IMR-90 (cell line): Measurements from ENCODE around the gene AHNAK. TPM values are rescaled to one million over a fixed set of nuclear protein-coding genes. Genes with fewer than 3 reads are reported as not detected.

ENCODE experiments used
- ATAC-seq: fragments of 200-7000 bp; cut with Tn5 transposase; 2 replicates; pipeline ENCODE4 v1.9.1; 2020; ENCODE audit warnings: low read depth, mild to moderate bottlenecking, moderate library complexity
- BruUV-seq: library from RNA; stranded (reverse); fragments of 400-500 nt; replicated peaks from 2 replicates; lab custom pipeline; 2021; lab: Mats Ljungman, UMichigan
- CTCF ChIA-PET: fragments of 300-600 bp; formaldehyde crosslinking; extraction: SDS; loops from one replicate; lab custom pipeline; 2021; ENCODE audit warnings: antibody characterized with exemption; lab: Yijun Ruan, JAX
- POLR2A ChIA-PET: fragments of 300-600 bp; sonication (Branson Sonifier 250); formaldehyde crosslinking; loops from one replicate; lab custom pipeline; 2022; ENCODE audit warnings: antibody characterized with exemption; ENCODE audit not compliant: unreplicated experiment; lab: Charles Lee
- DNase-seq: peaks from one replicate; pipeline ENCODE4 v3.0.0; 2013
- H2AFZ ChIP-seq: replicated peaks from 2 replicates; pipeline ENCODE3; 2013; ENCODE audit warnings: low read length, mild to moderate bottlenecking; ENCODE audit not compliant: poor library complexity
- H2AK5ac ChIP-seq: 2 replicates; pipeline ENCODE4 v1.6.1; 2013; ENCODE audit warnings: low read depth, low read length, inconsistent platforms
- H2AK9ac ChIP-seq: replicated peaks from 2 replicates; pipeline ENCODE3; 2013; ENCODE audit warnings: mild to moderate bottlenecking, low read depth, low read length, moderate library complexity; ENCODE audit not compliant: poor library complexity
- H2BK120ac ChIP-seq: 2 replicates; pipeline ENCODE4 v1.6.1; 2013; ENCODE audit warnings: low read depth, low read length, inconsistent platforms
- H2BK15ac ChIP-seq: 3 replicates; pipeline ENCODE4 v1.6.1; 2013; ENCODE audit warnings: low read depth, low read length, inconsistent platforms
- H2BK20ac ChIP-seq: 2 replicates; pipeline ENCODE4 v1.6.1; 2013; ENCODE audit warnings: low read depth, mild to moderate bottlenecking, inconsistent platforms, low read length, moderate library complexity
- H2BK5ac ChIP-seq: 2 replicates; pipeline ENCODE4 v1.6.1; 2013; ENCODE audit warnings: mild to moderate bottlenecking, low read depth, low read length, inconsistent platforms; ENCODE audit not compliant: poor library complexity, severe bottlenecking
- H3K14ac ChIP-seq: replicated peaks from 2 replicates; pipeline ENCODE4 v1.6.1; 2013; ENCODE audit warnings: low read depth, low read length, inconsistent platforms
- H3K18ac ChIP-seq: 2 replicates; pipeline ENCODE4 v1.6.1; 2013; ENCODE audit warnings: low read depth, low read length, control low read depth
- H3K23ac ChIP-seq: 2 replicates; pipeline ENCODE4 v1.6.1; 2013; ENCODE audit warnings: low read depth, low read length, inconsistent platforms
- H3K27ac ChIP-seq: 2 replicates; pipeline ENCODE4 v1.5.1; 2013; ENCODE audit warnings: mild to moderate bottlenecking, control low read depth, low read length; ENCODE audit not compliant: insufficient read depth
- H3K27me3 ChIP-seq: 2 replicates; pipeline ENCODE4 v1.6.1; 2013; ENCODE audit warnings: low read length; ENCODE audit not compliant: control insufficient read depth, insufficient read depth
- H3K36me3 ChIP-seq: 2 replicates; pipeline ENCODE4 v1.6.1; 2013; ENCODE audit warnings: low read length, mixed read lengths; ENCODE audit not compliant: control insufficient read depth, insufficient read depth
- H3K4ac ChIP-seq: 2 replicates; pipeline ENCODE4 v1.6.1; 2013; ENCODE audit warnings: low read depth, low read length, inconsistent platforms
- H3K4me1 ChIP-seq: 2 replicates; pipeline ENCODE4 v1.6.1; 2013; ENCODE audit warnings: low read length, mixed read lengths; ENCODE audit not compliant: control insufficient read depth, insufficient read depth
- H3K4me2 ChIP-seq: 2 replicates; pipeline ENCODE4 v1.6.1; 2013; ENCODE audit warnings: low read depth, mild to moderate bottlenecking, control low read depth, low read length, moderate library complexity
- H3K4me3 ChIP-seq: 2 replicates; pipeline ENCODE4 v1.5.1; 2013; ENCODE audit warnings: low read depth, mild to moderate bottlenecking, control low read depth, low read length, moderate library complexity; ENCODE audit not compliant: insufficient read depth
- H3K56ac ChIP-seq: 2 replicates; pipeline ENCODE4 v1.6.1; 2013; ENCODE audit warnings: low read length, inconsistent platforms; ENCODE audit not compliant: insufficient read depth; ENCODE audit errors: extremely low read depth
- H3K79me1 ChIP-seq, 2 experiments: 2 replicates each; pipeline ENCODE4 v1.6.1; 2013; ENCODE audit warnings: low read length in 2 of 2, inconsistent platforms in 1 of 2, low read depth in 1 of 2
- H3K9ac ChIP-seq: 2 replicates; pipeline ENCODE4 v1.6.1; 2013; ENCODE audit warnings: low read depth, low read length, control low read depth
- H3K9me1 ChIP-seq: 2 replicates; pipeline ENCODE4 v1.6.1; 2013; ENCODE audit warnings: low read length, inconsistent platforms; ENCODE audit not compliant: insufficient read depth
- H3K9me3 ChIP-seq: 2 replicates; pipeline ENCODE4 v1.6.1; 2013; ENCODE audit warnings: low read length; ENCODE audit not compliant: control insufficient read depth, insufficient read depth
- H4K20me1 ChIP-seq: 2 replicates; pipeline ENCODE4 v1.6.1; 2013; ENCODE audit warnings: low read length, inconsistent platforms; ENCODE audit not compliant: insufficient read depth
- H4K5ac ChIP-seq: 2 replicates; pipeline ENCODE4 v1.6.1; 2013; ENCODE audit warnings: mild to moderate bottlenecking, low read depth, low read length, control low read depth
- H4K8ac ChIP-seq, 2 experiments: 2 replicates each; pipeline ENCODE4 v1.6.1; 2013; ENCODE audit warnings: low read depth in 2 of 2, low read length in 2 of 2, control low read depth in 1 of 2, inconsistent platforms in 1 of 2
- H4K91ac ChIP-seq: 2 replicates; pipeline ENCODE4 v1.6.1; 2013; ENCODE audit warnings: low read depth, low read length, inconsistent platforms; ENCODE audit not compliant: insufficient read depth
- BHLHE40 ChIP-seq: fragments of 150-350 bp; IDR thresholded peaks from 2 replicates; pipeline ENCODE4 v1.6.1; 2016; ENCODE audit warnings: mild to moderate bottlenecking, low read depth, low read length
- MAFK ChIP-seq: IDR thresholded peaks from 2 replicates; pipeline ENCODE4 v1.6.1; 2012; ENCODE audit warnings: low read depth, low read length, improper control_type of control experiment
- NFE2L2 ChIP-seq: fragments of 150-350 bp; IDR thresholded peaks from 2 replicates; pipeline ENCODE4 v1.6.1; 2016; ENCODE audit warnings: low read depth, mild to moderate bottlenecking, low read length
- POLR2A ChIP-seq: IDR thresholded peaks from 2 replicates; pipeline ENCODE4 v1.6.1; 2012; ENCODE audit warnings: mild to moderate bottlenecking, low read depth, low read length
- SMC3 ChIP-seq: fragments of 150-350 bp; IDR thresholded peaks from 2 replicates; pipeline ENCODE4 v1.6.1; 2016; ENCODE audit warnings: low read depth, mild to moderate bottlenecking, antibody characterized with exemption, low read length, moderate library complexity
- WGBS, 2 experiments: methylation state at CpG; one replicate each; pipeline versions ENCODE4 v1.1.5 to v1.1.7; 2013; ENCODE audit warnings: missing lambda C conversion rate in 2 of 2; ENCODE audit not compliant: insufficient read length in 1 of 2; ENCODE audit errors: extremely low coverage in 2 of 2; 5-methylcytosine and 5-hydroxymethylcytosine counted together
- dilution Hi-C: fragments of 300-500 bp; cut with HindIII; formaldehyde crosslinking; loops from one replicate; pipeline ENCODE4 v1.14.3; 2018; ENCODE audit warnings: low sequenced_read_pairs; ENCODE audit not compliant: unreplicated experiment
- in situ Hi-C: fragments of 300-500 bp; cut with MboI; formaldehyde crosslinking; loops from 3 replicates; pipeline ENCODE4 v1.14.3; 2019; ENCODE audit warnings: low sequenced_read_pairs, inconsistent platforms, mixed read lengths
- intact Hi-C: fragments of 100-400 bp; cut with micrococcal nuclease; formaldehyde crosslinking; loops from 2 replicates; pipeline ENCODE4 v1.10.0; 2022
- polyA plus RNA-seq, 3 experiments: library from polyadenylated mRNA; depleted of rRNA; stranded (reverse); fragments of >200 nt; gene quantifications; 2 replicates each; pipeline ENCODE4 v1.2.3, GENCODE V29; 2012; ENCODE audit warnings: low replicate concordance in 1 of 3
- total RNA-seq: library from RNA; depleted of rRNA; stranded (reverse); fragments of >200 nt; gene quantifications from 2 replicates; pipeline ENCODE4 v1.2.3, GENCODE V29; 2012

Gene AHNAK
- total and polyA plus RNA-seq, 2 of the 4 experiments (the other 2 are of a cell fraction): 95.1 to 695 TPM

GRCh38 chr11:62413060-62413696 is 133.4 kb downstream of the AHNAK start:
- Histone ChIP-seq H4K20me1 (no peaks in the 10 kb centered on the region), H3K56ac (no peak overlapping the region), H2BK20ac (no peak overlapping the region), H3K9me1 (no peaks in the 10 kb centered on the region), H4K8ac (no peak overlapping the region), H3K14ac (no peak overlapping the region), H4K91ac (no peak overlapping the region), H3K79me1 (no peaks in the 10 kb centered on the region), H3K18ac (no peak overlapping the region), H3K9me3 (no peaks in the 10 kb centered on the region), H2BK120ac (no peak overlapping the region), H3K4me2 (no peak overlapping the region), H4K5ac (no peak overlapping the region), H3K27me3 (no peaks in the 10 kb centered on the region), H3K23ac (no peak overlapping the region), H3K27ac (no peak overlapping the region), H2AFZ (no peak overlapping the region), H3K9ac (no peak overlapping the region), H3K36me3 (no peaks in the 10 kb centered on the region), H2AK5ac (no peak overlapping the region), H3K4me1 (no peaks in the 10 kb centered on the region), H3K4me3 (no peak overlapping the region), H2AK9ac (no peak overlapping the region), H2BK15ac (no peak overlapping the region), H2BK5ac (no peak overlapping the region), H3K4ac (no peak overlapping the region)
- ATAC-seq: no peak
- no CpG with 5 or more reads among the region's 8 CpGs for WGBS, 2 experiments
- DNase-seq: no peak
- TF ChIP-seq MAFK (no peak), BHLHE40 (no peak), POLR2A (no peak), SMC3 (no peak), NFE2L2 (no peak)
- ChIA-PET POLR2A (no interaction called here), CTCF (no interaction called here)
- BruUV-seq: no TSS peak
- intact Hi-C loops: no loop called here
- dilution Hi-C loops: no loop called here
- in situ Hi-C loops: no loop called here
